Stromal cell of bone marrow (primary cell): ENCODE data around the gene TMTC2.
"Not testable (repeated sequence)": the region's sequence is repeated elsewhere in the genome, so short reads cannot be mapped to it uniquely, and the experiment has no call there.

Source experiments
- DNase-seq: peaks from one replicate; pipeline ENCODE4 v3.0.0-alpha.2; 2012; ENCODE audit warnings: low read depth

Gene TMTC2

GRCh38 chr12:82789674-82790073 lies 103.0 kb downstream of the TMTC2 start:
- no peak for DNase-seq

- no peak for DNase-seq
Observed at GRCh38 chr12:82793751-82794281, 107.1 kb downstream of the TMTC2 start.

- no peak for DNase-seq
Observed at GRCh38 chr12:82797480-82797879, 110.8 kb downstream of the TMTC2 start.

- no peak for DNase-seq
Observed at GRCh38 chr12:82800185-82800584, 113.5 kb downstream of the TMTC2 start.

- DNase-seq, result no peak
Observed at GRCh38 chr12:82801951-82802610, 115.4 kb downstream of the TMTC2 start.

GRCh38 chr12:82803201-82803600 lies 116.5 kb downstream of the TMTC2 start:
- DNase-seq, result no peak

- no peak for DNase-seq
Observed at GRCh38 chr12:82804601-82805000, 117.9 kb downstream of the TMTC2 start.

GRCh38 chr12:82805004-82805403 lies 118.3 kb downstream of the TMTC2 start:
- DNase-seq, result not testable (repeated sequence)

GRCh38 chr12:82805812-82806497 lies 119.2 kb downstream of the TMTC2 start:
- peak; percentile 21 for DNase-seq

GRCh38 chr12:82807132-82807737 lies 120.5 kb downstream of the TMTC2 start:
- DNase-seq, result no peak

- no peak for DNase-seq
Observed at GRCh38 chr12:82810568-82810967, 123.9 kb downstream of the TMTC2 start.

GRCh38 chr12:82817368-82817767 lies 130.7 kb downstream of the TMTC2 start:
- DNase-seq, result peak; percentile 2

- DNase-seq, result peak; percentile 3
Observed at GRCh38 chr12:82818271-82819035, 131.7 kb downstream of the TMTC2 start.

- DNase-seq, result no peak
Observed at GRCh38 chr12:82826505-82826904, 139.8 kb downstream of the TMTC2 start.

GRCh38 chr12:82832096-82832495 lies 145.4 kb downstream of the TMTC2 start:
- no peak for DNase-seq

GRCh38 chr12:82832981-82833380 lies 146.3 kb downstream of the TMTC2 start:
- no peak for DNase-seq

GRCh38 chr12:82833481-82833880 lies 146.8 kb downstream of the TMTC2 start:
- DNase-seq, result no peak

GRCh38 chr12:82835217-82835616 lies 148.5 kb downstream of the TMTC2 start:
- DNase-seq, result peak; percentile 60

GRCh38 chr12:82838131-82838551 lies 151.4 kb downstream of the TMTC2 start:
- DNase-seq, result no peak

GRCh38 chr12:82838827-82839226 lies 152.1 kb downstream of the TMTC2 start:
- DNase-seq, result no peak

- no peak for DNase-seq
Observed at GRCh38 chr12:82839796-82840195, 153.1 kb downstream of the TMTC2 start.

- no peak for DNase-seq
Observed at GRCh38 chr12:82841487-82841904, 154.8 kb downstream of the TMTC2 start.
